Lower lobe of right lung (tissue), 2 donors: ENCODE data around the gene SPP1. TPM values are rescaled to one million over a fixed set of nuclear protein-coding genes. Genes with fewer than 3 reads are reported as not detected.

Experiments
- ATAC-seq, 2 donors: fragments of 200-7000 bp; cut with Tn5 transposase; one replicate each; pipeline ENCODE4 v1.9.1; 2020 to 2022; ENCODE audit warnings: mild to moderate bottlenecking in 2 of 2, moderate library complexity in 2 of 2
- DNase-seq: peaks from one replicate; pipeline ENCODE4 v3.0.0-alpha.2; 2020
- H3K27ac ChIP-seq: fragments of 200-600 bp; one replicate; pipeline ENCODE4 v1.8.0; 2022
- H3K27me3 ChIP-seq: fragments of 200-600 bp; one replicate; pipeline ENCODE4 v1.8.0; 2022; ENCODE audit warnings: low read depth
- H3K36me3 ChIP-seq: fragments of 200-600 bp; one replicate; pipeline ENCODE4 v1.8.0; 2022; ENCODE audit warnings: mild to moderate bottlenecking
- H3K4me1 ChIP-seq: fragments of 200-600 bp; one replicate; pipeline ENCODE4 v1.8.0; 2022
- H3K4me3 ChIP-seq: fragments of 200-600 bp; one replicate; pipeline ENCODE4 v1.8.0; 2022; ENCODE audit warnings: mild to moderate bottlenecking
- H3K9me3 ChIP-seq: fragments of 200-600 bp; one replicate; pipeline ENCODE4 v1.8.0; 2022
- CTCF ChIP-seq: fragments of 200-600 bp; IDR thresholded peaks from one replicate; pipeline ENCODE4 v1.8.0; 2022; ENCODE audit warnings: antibody characterized with exemption, mild to moderate bottlenecking
- intact Hi-C: fragments of 100-400 bp; cut with DNase I; formaldehyde crosslinking; loops from one replicate; pipeline ENCODE4 v1.11.0; 2022
- total RNA-seq: library from RNA; stranded (reverse); fragmentation: NEBNext Ultra II Directional; extraction: Animal tissue kit (Norgen Biotek cat#: 25700); gene quantifications from one replicate; pipeline ENCODE4 v1.2.1, GENCODE V29; 2021
- donor health status: DM: no; HTN: yes; CAD: no; lungs with severe emphysema.

SPP1 gene
- total RNA-seq, 1 donor from 2014 or later = 8.0 TPM

DNA sequence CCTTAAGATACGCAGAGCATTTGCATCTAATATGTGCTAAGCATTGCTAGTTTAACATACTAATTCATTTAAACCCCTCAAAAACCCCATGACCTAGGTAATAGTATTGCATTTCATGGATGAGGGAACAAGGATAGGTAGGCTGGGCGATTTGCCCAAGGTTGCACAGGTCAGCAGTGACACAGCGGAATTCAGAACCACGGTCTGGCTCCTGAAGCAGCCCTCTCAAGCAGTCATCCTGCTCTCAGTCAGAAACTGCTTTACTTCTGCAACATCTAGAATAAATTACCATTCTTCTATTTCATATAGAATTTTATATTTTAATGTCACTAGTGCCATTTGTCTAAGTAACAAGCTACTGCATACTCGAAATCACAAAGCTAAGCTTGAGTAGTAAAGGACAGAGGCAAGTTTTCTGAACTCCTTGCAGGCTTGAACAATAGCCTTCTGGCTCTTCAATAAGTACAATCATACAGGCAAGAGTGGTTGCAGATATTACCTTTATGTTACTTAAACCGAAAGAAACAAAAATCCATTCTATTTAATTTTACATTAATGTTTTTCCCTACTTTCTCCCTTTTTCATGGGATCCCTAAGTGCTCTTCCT lies 555 bp upstream of the SPP1 start:
- Histone ChIP-seq H3K4me1 (peaks cover 7% of the 10 kb centered on the region), H3K4me3 (no peak overlapping the region), H3K27me3 (peaks cover 13% of the 10 kb centered on the region), H3K36me3 (no peaks in the 10 kb centered on the region), H3K27ac (no peak overlapping the region), H3K9me3 (no peaks in the 10 kb centered on the region)
- ATAC-seq (no peak), DNase-seq (no peak)
- no peak for TF ChIP-seq CTCF
- intact Hi-C loops = loop anchor here (10.0 kb wide), 1 partner anchor 120 kb away; no protein-coding TSS in a partner anchor

DNA sequence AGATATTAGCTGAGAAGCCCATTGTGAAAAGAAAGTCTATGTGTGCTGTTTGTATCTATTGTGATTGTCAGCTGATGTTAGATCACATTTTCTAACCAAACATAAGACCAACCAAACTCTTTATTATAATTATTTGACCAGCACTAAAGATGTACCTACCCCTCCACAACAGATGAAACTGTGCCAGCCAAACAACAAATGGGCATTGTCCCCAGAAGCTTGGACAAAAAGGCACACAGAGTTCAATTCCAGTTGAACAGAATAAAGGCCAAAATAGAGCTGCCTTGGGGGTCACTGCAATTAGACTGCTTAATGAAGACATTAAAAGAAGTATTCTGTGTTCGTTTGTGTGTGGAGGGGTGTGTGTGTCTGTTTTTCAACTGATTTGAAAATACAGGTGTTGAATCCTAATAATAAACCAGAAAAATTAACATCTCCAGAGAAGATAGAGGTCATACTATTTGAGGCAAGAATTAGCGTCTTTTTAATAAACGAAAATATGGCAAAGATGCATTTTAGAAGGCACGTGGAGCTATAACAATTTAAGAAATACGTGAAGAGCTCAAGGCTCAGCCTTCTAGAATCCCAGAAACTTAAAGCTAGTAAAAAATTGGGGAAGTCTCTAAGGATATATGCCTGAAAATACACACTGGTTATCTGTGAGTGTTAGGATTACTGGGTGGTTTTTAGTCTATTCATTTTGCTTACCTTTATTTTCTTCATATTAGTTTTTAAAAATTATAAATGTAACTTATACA lies 2.2 kb downstream of the SPP1 start:
- intact Hi-C loops = loop anchor here (10.0 kb wide), 1 partner anchor 123 kb away; no protein-coding TSS in a partner anchor
- DNase-seq = no peak
- no peak for ATAC-seq
- Histone ChIP-seq H3K4me1 (peaks cover 7% of the 10 kb centered on the region), H3K4me3 (no peak overlapping the region), H3K36me3 (no peaks in the 10 kb centered on the region), H3K27me3 (peaks cover 8% of the 10 kb centered on the region), H3K9me3 (no peaks in the 10 kb centered on the region), H3K27ac (no peak overlapping the region)
- TF ChIP-seq CTCF = no peak

DNA sequence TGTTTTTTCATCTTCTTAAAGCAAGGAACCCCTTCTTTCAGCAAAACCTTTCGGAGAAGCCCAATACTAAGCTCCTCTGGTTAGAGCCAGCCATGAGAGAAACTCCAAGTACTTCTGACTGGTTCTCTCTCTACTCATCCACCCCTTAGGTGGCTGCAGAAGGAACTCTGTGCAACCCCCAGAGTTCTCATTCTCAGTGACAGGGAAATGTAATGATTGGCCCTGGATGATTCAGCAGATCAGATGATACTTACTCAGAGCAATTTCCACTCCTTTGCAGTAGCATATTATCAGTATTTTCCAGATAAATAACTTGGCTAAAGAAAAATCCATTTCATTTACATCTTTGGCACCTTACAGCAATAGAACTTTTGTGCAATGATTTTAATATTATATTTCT lies 3.2 kb downstream of the SPP1 start:
- Histone ChIP-seq H3K4me3 (no peak overlapping the region), H3K27me3 (peaks cover 8% of the 10 kb centered on the region), H3K36me3 (no peaks in the 10 kb centered on the region), H3K4me1 (peaks cover 2% of the 10 kb centered on the region), H3K9me3 (no peaks in the 10 kb centered on the region), H3K27ac (no peak overlapping the region)
- no peak for DNase-seq
- ATAC-seq = no peak
- intact Hi-C loops = loop anchor here (10.0 kb wide), 1 partner anchor 124 kb away; no protein-coding TSS in a partner anchor
- no peak for TF ChIP-seq CTCF

- no peaks in the 10 kb centered on the region for H3K4me1 ChIP-seq
- ATAC-seq (no peak), DNase-seq (no peak)
- H3K9me3 ChIP-seq = no peaks in the 10 kb centered on the region
- no peaks in the 10 kb centered on the region for H3K36me3 ChIP-seq
- H3K4me3 ChIP-seq = no peak overlapping the region
- H3K27ac ChIP-seq = no peak overlapping the region
- no peak for TF ChIP-seq CTCF
- H3K27me3 ChIP-seq = peaks cover 8% of the 10 kb centered on the region
- intact Hi-C loops = loop anchor here (10.0 kb wide), 1 partner anchor 125 kb away; no protein-coding TSS in a partner anchor
These were observed 4.3 kb downstream of the SPP1 start for GRCh38 chr4:87979810-87980209.

DNA sequence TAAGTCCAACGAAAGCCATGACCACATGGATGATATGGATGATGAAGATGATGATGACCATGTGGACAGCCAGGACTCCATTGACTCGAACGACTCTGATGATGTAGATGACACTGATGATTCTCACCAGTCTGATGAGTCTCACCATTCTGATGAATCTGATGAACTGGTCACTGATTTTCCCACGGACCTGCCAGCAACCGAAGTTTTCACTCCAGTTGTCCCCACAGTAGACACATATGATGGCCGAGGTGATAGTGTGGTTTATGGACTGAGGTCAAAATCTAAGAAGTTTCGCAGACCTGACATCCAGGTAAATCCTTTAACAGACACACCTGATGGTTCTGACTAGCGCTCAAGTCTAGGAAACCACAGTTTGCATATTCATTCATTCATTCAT lies 6.0 kb downstream of the SPP1 start:
- intact Hi-C loops = no loop called here
- no peaks in the 10 kb centered on the region for H3K4me1 ChIP-seq
- no peaks in the 10 kb centered on the region for H3K36me3 ChIP-seq
- ATAC-seq = no peak
- peaks cover 6% of the 10 kb centered on the region for H3K27me3 ChIP-seq
- no peaks in the 10 kb centered on the region for H3K9me3 ChIP-seq
- no peak overlapping the region for H3K27ac ChIP-seq
- TF ChIP-seq CTCF = no peak
- no peak overlapping the region for H3K4me3 ChIP-seq
- DNase-seq = no peak
